Gastroesophageal sphincter (tissue), 4 donors: ENCODE measurements around the gene MACROD2. TPM values are rescaled to one million over a fixed set of nuclear protein-coding genes. Genes with fewer than 3 reads are reported as not detected.

Experiments used
- ATAC-seq: fragments of 150-250 bp; one replicate; pipeline ENCODE4 v1.9.1; 2016; ENCODE audit warnings: mild to moderate bottlenecking, moderate library complexity
- H3K27ac ChIP-seq, 4 donors: fragments of 200-600 bp; sonication (generic) in 3 of 4; 1 replicate in 3 of 4; 2 replicates in 1 of 4; pipeline ENCODE4 v1.5.1; 2016 to 2019
- H3K27me3 ChIP-seq: fragments of 200-600 bp; sonication (generic); one replicate; pipeline ENCODE4 v1.5.1; 2019
- H3K36me3 ChIP-seq, 2 donors: fragments of 200-600 bp; sonication (generic); one replicate each; pipeline ENCODE4 v1.5.1; 2019; ENCODE audit warnings: control low read depth in 1 of 2
- H3K4me1 ChIP-seq, 3 donors: fragments of 200-600 bp; sonication (generic); 1 replicate in 2 of 3; 2 replicates in 1 of 3; pipeline ENCODE4 v1.5.1; 2016 to 2019; ENCODE audit warnings: control low read depth in 2 of 3
- H3K4me3 ChIP-seq, 2 donors: fragments of 200-600 bp; sonication (generic); one replicate each; pipeline ENCODE4 v1.5.1; 2019; ENCODE audit warnings: mild to moderate bottlenecking in 1 of 2, moderate library complexity in 1 of 2
- H3K9me3 ChIP-seq, 3 donors: fragments of 200-600 bp; sonication (generic); one replicate each; pipeline ENCODE4 v1.5.1; 2017 to 2019; ENCODE audit warnings: control low read depth in 2 of 3
- CTCF ChIP-seq, 4 experiments: fragments of 200-600 bp in 2 of 4; fragments of 450-650 bp in 2 of 4; sonication (generic) in 1 of 4; IDR thresholded peaks; one replicate each; pipeline ENCODE4 v1.5.1; 2017 to 2019; ENCODE audit warnings: antibody characterized with exemption in 4 of 4, mild to moderate bottlenecking in 2 of 4, moderate library complexity in 2 of 4
- EP300 ChIP-seq: sonication (generic); formaldehyde crosslinking; IDR thresholded peaks from one replicate; pipeline ENCODE4 v1.6.1; 2017; ENCODE audit warnings: antibody characterized with exemption, mild to moderate bottlenecking
- POLR2A ChIP-seq, 2 donors: fragments of 450-650 bp; IDR thresholded peaks; one replicate each; pipeline ENCODE4 v1.6.1; 2017; ENCODE audit warnings: antibody characterized with exemption in 2 of 2, mild to moderate bottlenecking in 2 of 2, moderate library complexity in 1 of 2
- POLR2AphosphoS5 ChIP-seq: sonication (generic); formaldehyde crosslinking; IDR thresholded peaks from one replicate; pipeline ENCODE4 v1.6.1; 2017; ENCODE audit warnings: antibody characterized with exemption
- WGBS, 2 donors: methylation state at CpG; one replicate each; pipeline ENCODE4 v1.1.5; 2018; ENCODE audit warnings: low coverage in 1 of 2; 5-methylcytosine and 5-hydroxymethylcytosine counted together
- total RNA-seq, 4 donors: library from RNA; depleted of rRNA; stranded (reverse); fragments of >200 nt; gene quantifications; one replicate each; pipeline ENCODE4 v1.1.0, GENCODE V29; 2016

Gene MACROD2
- total RNA-seq, 4 donors from 2014 or later = 4.0 to 12.1 (median 7.4) TPM

GRCh38 chr20:15506311-15506710 is 1511.0 kb downstream of the MACROD2 start:
- 55 to 100% methylated on average over 2 to 3 of the region's 5 CpGs for WGBS, 2 donors
- no peak for ATAC-seq
- no peaks in the 10 kb centered on the region for H3K4me1 ChIP-seq

GRCh38 chr20:15507151-15507550 is 1511.8 kb downstream of the MACROD2 start:
- H3K9me3 ChIP-seq = no peaks in the 10 kb centered on the region
- no peak for TF ChIP-seq CTCF (IDR thresholded peaks at IDR 0.05)
- no peak for TF ChIP-seq POLR2AphosphoS5
- no peak for TF ChIP-seq POLR2A (IDR thresholded peaks at IDR 0.05)
- TF ChIP-seq EP300 = no peak
- 91 to 100% methylated on average over 2 of the region's 3 CpGs for WGBS, 2 donors
- H3K4me3 ChIP-seq = no peak overlapping the region
- H3K36me3 ChIP-seq = no peaks in the 10 kb centered on the region
- H3K27ac ChIP-seq = no peak overlapping the region
- H3K27me3 ChIP-seq = no peaks in the 10 kb centered on the region
- no peaks in the 10 kb centered on the region for H3K4me1 ChIP-seq
- ATAC-seq = no peak

More at GRCh38 chr20:15506311-15506710, 1511.0 kb downstream of the MACROD2 start:
- Histone ChIP-seq H3K27me3 (no peaks in the 10 kb centered on the region), H3K4me3 (no peak overlapping the region), H3K9me3 (no peaks in the 10 kb centered on the region), H3K27ac (no peak overlapping the region), H3K36me3 (no peaks in the 10 kb centered on the region)
- TF ChIP-seq EP300 (no peak), POLR2A (IDR thresholded peaks at IDR 0.05) (no peak), POLR2AphosphoS5 (no peak), CTCF (IDR thresholded peaks at IDR 0.05) (no peak)

GRCh38 chr20:15511551-15511950 is 1516.2 kb downstream of the MACROD2 start:
- no peak for TF ChIP-seq EP300
- TF ChIP-seq POLR2AphosphoS5 = no peak
- no peak for TF ChIP-seq CTCF (IDR thresholded peaks at IDR 0.05)
- no peak for TF ChIP-seq POLR2A (IDR thresholded peaks at IDR 0.05)
- 71 to 100% methylated on average over 1 of the region's 1 CpG for WGBS, 2 donors
- ATAC-seq = no peak

GRCh38 chr20:15512916-15513315 is 1517.6 kb downstream of the MACROD2 start:
- no peak for TF ChIP-seq POLR2AphosphoS5
- no peak for TF ChIP-seq CTCF (IDR thresholded peaks at IDR 0.05)
- TF ChIP-seq EP300 = no peak
- TF ChIP-seq POLR2A (IDR thresholded peaks at IDR 0.05) = no peak
- Histone ChIP-seq H3K4me1 (no peaks in the 10 kb centered on the region), H3K36me3 (no peaks in the 10 kb centered on the region), H3K4me3 (no peak overlapping the region), H3K27me3 (no peaks in the 10 kb centered on the region), H3K27ac (no peak overlapping the region), H3K9me3 (no peaks in the 10 kb centered on the region)
- 45 to 49% methylated on average over 5 of the region's 5 CpGs for WGBS, 2 donors
- no peak for ATAC-seq

More at GRCh38 chr20:15511551-15511950, 1516.2 kb downstream of the MACROD2 start:
- H3K36me3 ChIP-seq = no peaks in the 10 kb centered on the region
- H3K9me3 ChIP-seq = no peaks in the 10 kb centered on the region
- no peak overlapping the region for H3K4me3 ChIP-seq
- H3K27ac ChIP-seq = no peak overlapping the region
- no peaks in the 10 kb centered on the region for H3K4me1 ChIP-seq
- no peaks in the 10 kb centered on the region for H3K27me3 ChIP-seq

- Histone ChIP-seq H3K36me3 (no peaks in the 10 kb centered on the region), H3K27me3 (no peaks in the 10 kb centered on the region), H3K9me3 (no peaks in the 10 kb centered on the region), H3K4me1 (no peaks in the 10 kb centered on the region), H3K27ac (no peak overlapping the region), H3K4me3 (no peak overlapping the region)
- ATAC-seq = no peak
- no peak for TF ChIP-seq CTCF (IDR thresholded peaks at IDR 0.05)
- no peak for TF ChIP-seq POLR2AphosphoS5
- TF ChIP-seq EP300 = no peak
- TF ChIP-seq POLR2A (IDR thresholded peaks at IDR 0.05) = no peak
- 53 to 68% methylated on average over 2 of the region's 2 CpGs for WGBS, 2 donors
These were observed 1520.4 kb downstream of the MACROD2 start for GRCh38 chr20:15515691-15516090.
